ENCODE data around the gene HINT3.
"Not testable (repeated sequence)": the region's sequence is repeated elsewhere in the genome, so short reads cannot be mapped to it uniquely, and the experiment has no call there.

Gene HINT3

DNA sequence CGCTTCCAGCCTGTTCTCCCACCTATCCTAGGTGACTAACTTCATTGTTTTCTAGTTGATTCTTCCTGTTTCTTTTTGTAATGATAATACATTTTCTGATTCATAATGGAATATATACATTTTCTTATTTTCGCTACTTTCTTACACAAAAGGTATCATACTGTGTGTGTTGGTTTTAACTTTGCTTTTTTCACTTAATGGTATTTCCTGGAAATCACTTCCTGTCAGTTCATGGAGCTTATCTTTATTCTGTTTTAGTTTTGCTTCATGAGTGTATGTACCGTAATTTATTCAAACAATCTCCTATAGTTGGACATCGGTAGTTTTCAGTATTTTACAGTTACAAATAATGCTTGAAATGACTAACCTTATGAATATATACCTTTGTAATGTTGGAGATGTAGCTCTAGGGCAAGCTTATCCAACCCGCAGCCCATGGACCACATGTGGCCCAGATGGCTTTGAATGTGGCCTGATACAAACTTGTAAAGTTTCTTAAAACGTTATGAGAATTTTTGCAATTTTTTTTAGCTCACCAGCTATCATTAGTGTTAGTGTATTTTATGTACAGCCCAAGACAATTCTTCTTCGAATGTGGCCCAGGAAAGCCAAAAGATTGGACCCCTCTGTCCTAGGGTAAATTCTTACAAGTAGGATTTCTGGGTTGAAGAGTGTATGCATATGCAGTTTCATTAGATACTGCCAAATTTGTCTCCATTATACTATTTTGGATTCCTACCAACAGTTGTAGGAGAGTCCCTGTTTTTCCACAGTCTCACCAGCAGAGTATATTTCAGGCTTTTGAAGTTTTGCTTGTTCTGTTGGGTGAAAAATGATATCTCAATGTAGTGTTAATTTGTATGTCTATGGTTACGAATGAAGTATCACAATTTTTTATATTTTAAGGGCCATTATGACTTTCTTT is 46.4 kb downstream of the HINT3 start:
- DNase-seq (ENCODE audit: low spot score), result no peak

- no peak for DNase-seq (ENCODE audit: low spot score)
Measured at GRCh38 chr6:126007800-126008199, 51.2 kb downstream of the HINT3 start.

- no peak for DNase-seq (ENCODE audit: low spot score)
Measured at GRCh38 chr6:126010040-126010439, 53.5 kb downstream of the HINT3 start.

DNA sequence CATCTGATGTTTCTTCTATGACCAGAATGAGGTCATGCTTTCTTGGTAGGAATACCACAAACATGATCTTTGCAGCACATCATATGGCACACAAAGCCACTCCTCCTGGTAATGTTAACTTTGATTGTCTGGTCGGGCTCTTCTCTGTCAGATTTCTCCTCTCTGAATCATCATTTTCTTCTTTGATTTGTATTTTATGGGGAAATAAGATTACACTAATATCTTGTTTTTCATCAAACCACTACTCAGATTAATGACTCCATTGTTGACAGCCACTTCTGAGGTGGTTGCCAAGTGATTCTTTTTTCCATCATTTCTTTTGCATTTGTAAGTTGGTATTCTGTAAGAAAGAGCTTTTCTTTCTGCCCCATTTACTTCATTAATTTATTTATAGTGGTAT is 59.3 kb downstream of the HINT3 start:
- no peak for DNase-seq (ENCODE audit: low spot score)

- DNase-seq (ENCODE audit: low spot score), result no peak
Measured at GRCh38 chr6:126016591-126016990, 60.0 kb downstream of the HINT3 start.

- no peak for DNase-seq (ENCODE audit: low spot score)
Measured at GRCh38 chr6:126017668-126018067, 61.1 kb downstream of the HINT3 start.

GRCh38 chr6:126020305-126021050 is 63.9 kb downstream of the HINT3 start:
- no peak for DNase-seq (ENCODE audit: low spot score)

DNA sequence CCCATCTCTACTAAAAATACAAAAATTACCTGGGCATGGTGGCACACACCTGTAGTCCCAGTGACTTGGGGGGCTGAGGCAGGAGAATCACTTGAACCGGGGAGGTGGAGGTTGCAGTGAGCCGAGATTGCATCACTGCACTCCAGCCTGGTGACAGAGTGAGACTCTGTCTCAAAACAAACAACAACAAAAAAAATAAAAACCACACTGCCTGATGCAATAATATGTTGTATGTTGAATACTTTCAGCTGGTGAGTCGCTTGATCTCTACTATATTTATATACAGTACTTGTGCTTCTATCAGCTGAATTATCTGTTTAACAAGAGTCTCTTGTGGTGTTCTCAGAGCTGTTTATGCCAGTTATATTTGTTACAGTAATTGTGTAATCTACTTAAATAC is 66.9 kb downstream of the HINT3 start:
- not testable (repeated sequence) for DNase-seq (ENCODE audit: low spot score)

- DNase-seq (ENCODE audit: low spot score), result no peak
Measured at GRCh38 chr6:126026001-126026400, 69.4 kb downstream of the HINT3 start.

DNA sequence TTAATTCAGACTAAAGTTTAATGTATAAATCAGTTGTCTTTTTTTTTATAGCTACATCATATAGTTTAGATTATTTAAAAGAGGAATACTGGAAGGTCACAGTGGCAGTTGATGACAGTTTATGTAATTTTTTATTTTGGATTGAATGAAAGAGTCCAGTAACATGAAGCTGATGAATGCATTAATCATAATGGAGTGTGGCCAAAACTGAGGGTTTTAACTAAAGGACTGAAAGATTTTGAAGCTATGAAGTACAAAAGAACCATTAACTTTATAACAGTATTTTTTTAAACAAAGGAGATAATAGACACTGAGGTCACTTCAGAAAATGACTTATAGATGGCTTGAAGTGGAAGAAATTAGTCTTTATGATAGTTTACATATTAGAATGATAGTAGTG is 71.0 kb downstream of the HINT3 start:
- DNase-seq (ENCODE audit: low spot score), result no peak
